Body of pancreas (tissue), 4 donors: ENCODE measurements around the gene CENPL. TPM values are rescaled to one million over a fixed set of nuclear protein-coding genes. Genes with fewer than 3 reads are reported as not detected.

Source experiments
- ATAC-seq: fragments of 150-250 bp; one replicate; pipeline ENCODE4 v1.9.1; 2016
- DNase-seq, 4 donors: peaks; one replicate each; pipeline ENCODE4 v3.0.0-alpha.2; 2019
- H3K27ac ChIP-seq, 4 donors: fragments of 200-600 bp; sonication (generic); 1 replicate in 3 of 4; 2 replicates in 1 of 4; pipeline versions ENCODE4 v1.5.1 to v1.6.1; 2016 to 2019; ENCODE audit warnings: mild to moderate bottlenecking in 1 of 4, mixed read lengths in 1 of 4, moderate library complexity in 1 of 4
- H3K27me3 ChIP-seq, 2 donors: fragments of 200-600 bp; sonication (generic); one replicate each; pipeline ENCODE4 v1.6.0; 2016; ENCODE audit warnings: mild to moderate bottlenecking in 1 of 2
- H3K36me3 ChIP-seq, 2 donors: fragments of 200-600 bp; sonication (generic); replicated peaks in 1 of 2; 2 replicates each; pipeline ENCODE4 v1.5.1; 2016; ENCODE audit warnings: low read depth in 2 of 2; ENCODE audit not compliant: insufficient read depth in 1 of 2
- H3K4me1 ChIP-seq: fragments of 200-600 bp; sonication (generic); one replicate; pipeline ENCODE4 v1.6.0; 2016
- H3K4me3 ChIP-seq, 2 donors: fragments of 200-600 bp; sonication (generic); 1 replicate in 1 of 2; 2 replicates in 1 of 2; pipeline ENCODE4 v1.5.1; 2016 to 2019
- H3K9me3 ChIP-seq, 3 donors: fragments of 200-600 bp; sonication (generic); 1 replicate in 2 of 3; 2 replicates in 1 of 3; pipeline ENCODE4 v1.5.1; 2016
- CTCF ChIP-seq, 7 experiments: fragments of 450-650 bp in 4 of 7; fragments of 200-600 bp in 3 of 7; sonication (generic) in 3 of 7; IDR thresholded peaks; one replicate each; pipeline ENCODE4 v1.5.1; 2016 to 2019; ENCODE audit warnings: antibody characterized with exemption in 7 of 7
- POLR2A ChIP-seq, 3 donors: fragments of 450-650 bp; IDR thresholded peaks; one replicate each; pipeline ENCODE4 v1.6.1; 2016; ENCODE audit warnings: antibody characterized with exemption in 3 of 3, mild to moderate bottlenecking in 2 of 3
- WGBS, 2 donors: methylation state at CpG; one replicate each; pipeline ENCODE4 v1.1.5; 2017; 5-methylcytosine and 5-hydroxymethylcytosine counted together
- intact Hi-C: fragments of 100-400 bp; cut with DNase I; formaldehyde crosslinking; loops from one replicate; pipeline ENCODE4 v1.15.1; 2023
- total RNA-seq, 2 donors: library from RNA; depleted of rRNA; stranded (reverse); fragments of >200 nt; gene quantifications; one replicate each; pipeline ENCODE4 v1.1.0, GENCODE V29; 2016

Gene CENPL
- total RNA-seq, 2 donors from 2014 or later: 0.99 to 1.0 TPM

- WGBS, 2 donors: 68 to 80% methylated on average over 4 of the region's 4 CpGs
- Histone ChIP-seq H3K36me3 (peaks cover 0 to 5% of the 10 kb centered on the region in 2 donors), H3K4me3 (no peak overlapping the region), H3K4me1 (no peaks in the 10 kb centered on the region), H3K27me3 (no peaks in the 10 kb centered on the region), H3K27ac (no peak overlapping the region), H3K9me3 (no peaks in the 10 kb centered on the region)
- intact Hi-C loops: no loop called here
- no peak for ATAC-seq
- no peak for DNase-seq
- no peak for TF ChIP-seq POLR2A (IDR thresholded peaks at IDR 0.05)
- TF ChIP-seq CTCF (IDR thresholded peaks at IDR 0.05): no peak
Observed at GRCh38 chr1:173857363-173857917, 32.8 kb upstream of the CENPL start.

- Histone ChIP-seq H3K36me3 (peaks cover 0 to 5% of the 10 kb centered on the region in 2 donors), H3K4me3 (no peak overlapping the region), H3K27me3 (no peaks in the 10 kb centered on the region), H3K9me3 (no peaks in the 10 kb centered on the region), H3K27ac (no peak overlapping the region), H3K4me1 (no peaks in the 10 kb centered on the region)
- TF ChIP-seq POLR2A (IDR thresholded peaks at IDR 0.05) (no peak), CTCF (IDR thresholded peaks at IDR 0.05) (no peak)
- DNase-seq (no peak), ATAC-seq (no peak)
- WGBS, 2 donors: 96 to 98% methylated on average over 2 of the region's 2 CpGs
- intact Hi-C loops: no loop called here
Observed at GRCh38 chr1:173856903-173857302, 32.2 kb upstream of the CENPL start.

GRCh38 chr1:173856014-173856413, 31.3 kb upstream of the CENPL start:
- intact Hi-C loops: no loop called here
- Histone ChIP-seq H3K9me3 (no peaks in the 10 kb centered on the region), H3K27me3 (no peaks in the 10 kb centered on the region), H3K36me3 (peaks cover 0 to 5% of the 10 kb centered on the region in 2 donors), H3K4me3 (no peak overlapping the region), H3K27ac (no peak overlapping the region), H3K4me1 (no peaks in the 10 kb centered on the region)
- TF ChIP-seq POLR2A (IDR thresholded peaks at IDR 0.05): no peak
- TF ChIP-seq CTCF (IDR thresholded peaks at IDR 0.05): no peak
- no peak for ATAC-seq
- no peak for DNase-seq
- WGBS, 2 donors: 90 to 93% methylated on average over 1 of the region's 1 CpG

GRCh38 chr1:173853074-173853473, 28.4 kb upstream of the CENPL start:
- H3K4me3 ChIP-seq: no peak overlapping the region
- no peaks in the 10 kb centered on the region for H3K27me3 ChIP-seq
- H3K36me3 ChIP-seq: no peaks in the 10 kb centered on the region
- no peaks in the 10 kb centered on the region for H3K9me3 ChIP-seq
- intact Hi-C loops: no loop called here
- WGBS, 2 donors: 71 to 79% methylated on average over 5 of the region's 5 CpGs
- no peaks in the 10 kb centered on the region for H3K4me1 ChIP-seq
- no peak for DNase-seq
- peak; percentile 18 for ATAC-seq
- H3K27ac ChIP-seq: no peak overlapping the region
- TF ChIP-seq POLR2A (IDR thresholded peaks at IDR 0.05) (no peak), CTCF (IDR thresholded peaks at IDR 0.05) (no peak)

- H3K4me1 ChIP-seq: no peaks in the 10 kb centered on the region
- 80 to 82% methylated on average over 4 of the region's 4 CpGs for WGBS, 2 donors
- intact Hi-C loops: no loop called here
- no peaks in the 10 kb centered on the region for H3K27me3 ChIP-seq
- DNase-seq (no peak), ATAC-seq (no peak)
- no peaks in the 10 kb centered on the region for H3K9me3 ChIP-seq
- H3K4me3 ChIP-seq: no peak overlapping the region
- H3K27ac ChIP-seq: no peak overlapping the region
- TF ChIP-seq POLR2A (IDR thresholded peaks at IDR 0.05) (no peak), CTCF (IDR thresholded peaks at IDR 0.05) (no peak)
- H3K36me3 ChIP-seq: no peaks in the 10 kb centered on the region
Observed at GRCh38 chr1:173852105-173852504, 27.4 kb upstream of the CENPL start.
